Neural cell (in vitro differentiated cells): ENCODE measurements around the gene BSN. TPM values are rescaled to one million over a fixed set of nuclear protein-coding genes. Genes with fewer than 3 reads are reported as not detected.

ENCODE experiments used
- H2AFZ ChIP-seq: fragments of 200-600, 300-800 bp; sonication (generic), shearing (Covaris generic); 2 replicates; pipeline ENCODE4 v1.6.0; 2014; ENCODE audit warnings: low read depth, mild to moderate bottlenecking, antibody characterized with exemption, low read length, moderate library complexity
- H3F3A ChIP-seq: fragments of 200-600 bp; shearing (Covaris generic); 2 replicates; pipeline ENCODE4 v1.6.1; 2016; ENCODE audit warnings: mild to moderate bottlenecking, moderate library complexity, mixed read lengths, antibody characterized with exemption, low read length; ENCODE audit not compliant: insufficient read depth, poor library complexity, severe bottlenecking
- H3K27ac ChIP-seq: fragments of 200-600, 300-800 bp; sonication (generic), shearing (Covaris generic); 2 replicates; pipeline ENCODE4 v1.5.1; 2014; ENCODE audit warnings: mild to moderate bottlenecking, low read length, moderate library complexity
- H3K27me3 ChIP-seq: fragments of 300-800, 200-600 bp; sonication (generic), shearing (Covaris generic); 2 replicates; pipeline ENCODE4 v1.6.0; 2014; ENCODE audit warnings: mild to moderate bottlenecking, low read depth, low read length, moderate library complexity; ENCODE audit not compliant: insufficient read depth
- H3K36me3 ChIP-seq: fragments of 300-800, 200-600 bp; sonication (generic), shearing (Covaris generic); 2 replicates; pipeline ENCODE4 v1.5.1; 2014; ENCODE audit warnings: mild to moderate bottlenecking, antibody characterized with exemption, low read length, moderate library complexity; ENCODE audit not compliant: insufficient read depth
- H3K4me2 ChIP-seq: fragments of 300-800, 200-600 bp; sonication (generic), shearing (Covaris generic); 2 replicates; pipeline ENCODE4 v1.6.0; 2014; ENCODE audit warnings: mild to moderate bottlenecking, low read length
- H3K4me3 ChIP-seq: fragments of 300-800, 200-600 bp; sonication (generic), shearing (Covaris generic); 2 replicates; pipeline ENCODE4 v1.5.1; 2014; ENCODE audit warnings: mild to moderate bottlenecking, low read length, moderate library complexity
- H3K79me2 ChIP-seq: fragments of 200-600 bp; shearing (Covaris generic); replicated peaks from 2 replicates; pipeline ENCODE4 v1.6.0; 2014; ENCODE audit warnings: mild to moderate bottlenecking, low read length, moderate library complexity; ENCODE audit not compliant: insufficient read depth
- H3K9ac ChIP-seq: fragments of 300-800, 200-600 bp; sonication (generic), shearing (Covaris generic); 2 replicates; pipeline ENCODE4 v1.6.1; 2016; ENCODE audit warnings: mild to moderate bottlenecking, low read length, mixed read lengths
- H3K9me2 ChIP-seq: fragments of 200-600 bp; shearing (Covaris generic); 2 replicates; pipeline ENCODE4 v1.6.1; 2016; ENCODE audit warnings: mild to moderate bottlenecking, low read length, mixed read lengths; ENCODE audit not compliant: insufficient read depth
- H3K9me3 ChIP-seq: fragments of 200-600, 300-800 bp; sonication (generic), shearing (Covaris generic); 2 replicates; pipeline ENCODE4 v1.6.1; 2016; ENCODE audit warnings: mild to moderate bottlenecking, mixed run types, low read length, moderate library complexity, mixed read lengths
- H4K20me1 ChIP-seq: fragments of 200-600 bp; shearing (Covaris generic); 2 replicates; pipeline ENCODE4 v1.6.1; 2016; ENCODE audit warnings: mild to moderate bottlenecking, mixed run types; ENCODE audit not compliant: insufficient read depth
- EP300 ChIP-seq: fragments of 450-650 bp; conservative IDR thresholded peaks from 2 replicates; pipeline ENCODE4 v1.6.1; 2014; ENCODE audit warnings: antibody characterized with exemption, mild to moderate bottlenecking, moderate library complexity; ENCODE audit not compliant: poor library complexity, severe bottlenecking
- EZH2 ChIP-seq: fragments of 200-600, 300-800 bp; shearing (Covaris generic), sonication (generic); IDR thresholded peaks from 2 replicates; pipeline ENCODE4 v1.6.1; 2014; ENCODE audit warnings: antibody characterized with exemption, low read length, borderline replicate concordance, mild to moderate bottlenecking; ENCODE audit not compliant: insufficient read depth, poor library complexity, severe bottlenecking
- POLR2AphosphoS5 ChIP-seq: IDR thresholded peaks from 2 replicates; pipeline ENCODE4 v1.6.1; 2012
- RAD21 ChIP-seq: fragments of 450-650 bp; conservative IDR thresholded peaks from 2 replicates; pipeline ENCODE4 v1.6.1; 2014; ENCODE audit warnings: antibody characterized with exemption, mild to moderate bottlenecking, moderate library complexity
- REST ChIP-seq: IDR thresholded peaks from 2 replicates; pipeline ENCODE4 v1.6.1; 2012; ENCODE audit warnings: borderline replicate concordance
- TAF1 ChIP-seq: IDR thresholded peaks from 2 replicates; pipeline ENCODE4 v1.6.1; 2012; ENCODE audit warnings: low read depth
- polyA plus RNA-seq: library from polyadenylated mRNA; depleted of rRNA; stranded (reverse); fragments of >200 nt; gene quantifications from 2 replicates; pipeline ENCODE4 v1.2.3, GENCODE V29; 2014

Gene BSN
- polyA plus RNA-seq, 1 donor from 2014 or later = 2.0 TPM

- TF ChIP-seq REST (no peak), EZH2 (no peak), RAD21 (no peak), POLR2AphosphoS5 (no peak)
Observed at GRCh38 chr3:49533786-49534519, 20.3 kb upstream of the BSN start (continued).

- Histone ChIP-seq H3K9me2 (no peaks in the 10 kb centered on the region), H3F3A (no peaks in the 10 kb centered on the region), H3K79me2 (no peaks in the 10 kb centered on the region), H4K20me1 (no peaks in the 10 kb centered on the region), H3K4me2 (peak overlapping the region; percentile 1), H3K9me3 (no peaks in the 10 kb centered on the region), H3K4me3 (peak overlapping the region; percentile 33), H2AFZ (no peak overlapping the region), H3K27me3 (no peaks in the 10 kb centered on the region), H3K9ac (peak overlapping the region; percentile 49), H3K36me3 (peaks cover 7% of the 10 kb centered on the region), H3K27ac (peak overlapping the region; percentile 79)
- no peak for TF ChIP-seq RAD21
- TF ChIP-seq TAF1 = no peak
- peak; percentile 45 for TF ChIP-seq REST
- peak; percentile 40 for TF ChIP-seq EP300
- TF ChIP-seq POLR2AphosphoS5 = peak; percentile 30
Observed at GRCh38 chr3:49534581-49535441, 19.5 kb upstream of the BSN start.
